HG02884 (cell line): ENCODE measurements around the gene TRIM63.

ENCODE experiments used
- ATAC-seq: cut with Tn5 transposase; IDR thresholded peaks from one replicate; pipeline ENCODE4 v1.9.1; 2021; ENCODE audit warnings: mild to moderate bottlenecking, moderate library complexity; ENCODE audit not compliant: unreplicated experiment

TRIM63 gene

GRCh38 chr1:26020330-26020768 lies 47.1 kb downstream of the TRIM63 start:
- ATAC-seq: no peak

GRCh38 chr1:26019641-26020315 lies 47.7 kb downstream of the TRIM63 start:
- no peak for ATAC-seq

- no peak for ATAC-seq
Measured at GRCh38 chr1:26017606-26018005, 49.8 kb downstream of the TRIM63 start.

GRCh38 chr1:26016953-26017545 lies 50.4 kb downstream of the TRIM63 start:
- ATAC-seq: no peak

- no peak for ATAC-seq
Measured at GRCh38 chr1:26016258-26016952, 51.0 kb downstream of the TRIM63 start.

GRCh38 chr1:26015358-26015757 lies 52.1 kb downstream of the TRIM63 start:
- ATAC-seq: no peak

- no peak for ATAC-seq
Measured at GRCh38 chr1:26014179-26014578, 53.3 kb downstream of the TRIM63 start.

- ATAC-seq: no peak
Measured at GRCh38 chr1:26012864-26013263, 54.6 kb downstream of the TRIM63 start.

- no peak for ATAC-seq
Measured at GRCh38 chr1:26010825-26011224, 56.6 kb downstream of the TRIM63 start.

GRCh38 chr1:26009796-26010447 lies 57.5 kb downstream of the TRIM63 start:
- no peak for ATAC-seq

GRCh38 chr1:26006710-26007109 lies 60.7 kb downstream of the TRIM63 start:
- no peak for ATAC-seq

- ATAC-seq: no peak
Measured at GRCh38 chr1:26005434-26006105, 61.9 kb downstream of the TRIM63 start.

- no peak for ATAC-seq
Measured at GRCh38 chr1:26003756-26004155, 63.7 kb downstream of the TRIM63 start.

GRCh38 chr1:26003262-26003661 lies 64.2 kb downstream of the TRIM63 start:
- no peak for ATAC-seq
